NB4 (cell line): ENCODE data around the gene IL17A.

Source experiments
- CTCF ChIP-seq: IDR thresholded peaks from one replicate; pipeline ENCODE4 v1.5.1; 2012; ENCODE audit warnings: low read depth, low read length
- MAX ChIP-seq: IDR thresholded peaks from 2 replicates; pipeline ENCODE4 v1.6.1; 2011; ENCODE audit warnings: low read depth, low read length
- MYC ChIP-seq: IDR thresholded peaks from 2 replicates; pipeline ENCODE4 v1.6.1; 2011; ENCODE audit warnings: low read depth, low read length
- POLR2A ChIP-seq: IDR thresholded peaks from 2 replicates; pipeline ENCODE4 v1.6.1; 2011; ENCODE audit warnings: mild to moderate bottlenecking; ENCODE audit not compliant: insufficient read length; ENCODE audit errors: extremely low read depth

- no peak for TF ChIP-seq CTCF
- no peak for TF ChIP-seq MYC
- no peak for TF ChIP-seq POLR2A
- TF ChIP-seq MAX = no peak
These were observed 49.2 kb upstream of the IL17A start for GRCh38 chr6:52136934-52137467.
